Measurements from ENCODE around the gene STXBP4. TPM values are rescaled to one million over a fixed set of nuclear protein-coding genes. Genes with fewer than 3 reads are reported as not detected.

Gene STXBP4
- total RNA-seq, 1 donor from 2014 or later = 4.7 TPM

GRCh38 chr17:55002458-55002857 lies 33.9 kb downstream of the STXBP4 start:
- no peak overlapping the region for H3K4me3 ChIP-seq
- no peak for DNase-seq
- no peak for TF ChIP-seq CTCF (IDR thresholded peaks at IDR 0.05; ENCODE audit: borderline replicate concordance)
- no peaks in the 10 kb centered on the region for H3K27me3 ChIP-seq (ENCODE audit: low read depth)
- no peaks in the 10 kb centered on the region for H3K4me1 ChIP-seq
- no peaks in the 10 kb centered on the region for H3K9me3 ChIP-seq (replicated peaks)
- intact Hi-C loops (cut with micrococcal nuclease) = no loop called here
- H3K27ac ChIP-seq (replicated peaks) = no peak overlapping the region
- H3K36me3 ChIP-seq = peaks cover 19% of the 10 kb centered on the region

- no peaks in the 10 kb centered on the region for H3K4me1 ChIP-seq
- H3K27me3 ChIP-seq (ENCODE audit: low read depth) = no peaks in the 10 kb centered on the region
- no peaks in the 10 kb centered on the region for H3K9me3 ChIP-seq (replicated peaks)
- intact Hi-C loops (cut with micrococcal nuclease) = no loop called here
- TF ChIP-seq CTCF (IDR thresholded peaks at IDR 0.05; ENCODE audit: borderline replicate concordance) = no peak
- peaks cover 25% of the 10 kb centered on the region for H3K36me3 ChIP-seq
- H3K27ac ChIP-seq (replicated peaks) = no peak overlapping the region
- no peak overlapping the region for H3K4me3 ChIP-seq
- DNase-seq = no peak
Measured at GRCh38 chr17:55004484-55004883, 35.9 kb downstream of the STXBP4 start.

GRCh38 chr17:55005520-55005919 lies 37.0 kb downstream of the STXBP4 start:
- intact Hi-C loops (cut with micrococcal nuclease) = no loop called here
- TF ChIP-seq CTCF (IDR thresholded peaks at IDR 0.05; ENCODE audit: borderline replicate concordance) = no peak
- DNase-seq = no peak
- no peak overlapping the region for H3K4me3 ChIP-seq
- H3K27me3 ChIP-seq (ENCODE audit: low read depth) = no peaks in the 10 kb centered on the region
- H3K4me1 ChIP-seq = no peaks in the 10 kb centered on the region
- no peak overlapping the region for H3K27ac ChIP-seq (replicated peaks)
- peaks cover 18% of the 10 kb centered on the region for H3K36me3 ChIP-seq
- H3K9me3 ChIP-seq (replicated peaks) = no peaks in the 10 kb centered on the region

GRCh38 chr17:55023626-55024025 lies 55.1 kb downstream of the STXBP4 start:
- Histone ChIP-seq H3K36me3 (no peaks in the 10 kb centered on the region), H3K4me3 (no peak overlapping the region), H3K9me3 (replicated peaks) (no peaks in the 10 kb centered on the region), H3K4me1 (no peaks in the 10 kb centered on the region), H3K27me3 (ENCODE audit: low read depth) (no peaks in the 10 kb centered on the region), H3K27ac (replicated peaks) (no peak overlapping the region)
- intact Hi-C loops (cut with micrococcal nuclease) = no loop called here
- DNase-seq = no peak
- no peak for TF ChIP-seq CTCF (IDR thresholded peaks at IDR 0.05; ENCODE audit: borderline replicate concordance)

GRCh38 chr17:55037828-55038227 lies 69.3 kb downstream of the STXBP4 start:
- DNase-seq = no peak
- Histone ChIP-seq H3K4me1 (no peaks in the 10 kb centered on the region), H3K36me3 (no peaks in the 10 kb centered on the region), H3K4me3 (no peak overlapping the region), H3K27ac (replicated peaks) (no peak overlapping the region), H3K27me3 (ENCODE audit: low read depth) (no peaks in the 10 kb centered on the region), H3K9me3 (replicated peaks) (no peaks in the 10 kb centered on the region)
- TF ChIP-seq CTCF (IDR thresholded peaks at IDR 0.05; ENCODE audit: borderline replicate concordance) = no peak
- intact Hi-C loops (cut with micrococcal nuclease) = no loop called here

GRCh38 chr17:55038291-55038690 lies 69.7 kb downstream of the STXBP4 start:
- H3K27ac ChIP-seq (replicated peaks) = no peak overlapping the region
- intact Hi-C loops (cut with micrococcal nuclease) = no loop called here
- H3K36me3 ChIP-seq = no peaks in the 10 kb centered on the region
- no peaks in the 10 kb centered on the region for H3K9me3 ChIP-seq (replicated peaks)
- H3K4me3 ChIP-seq = no peak overlapping the region
- no peaks in the 10 kb centered on the region for H3K27me3 ChIP-seq (ENCODE audit: low read depth)
- no peak for TF ChIP-seq CTCF (IDR thresholded peaks at IDR 0.05; ENCODE audit: borderline replicate concordance)
- H3K4me1 ChIP-seq = no peaks in the 10 kb centered on the region
- no peak for DNase-seq

Measured in left ventricle myocardium inferior (tissue), 1 donor.